SH-SY5Y (cell line): ENCODE data around the gene MRI1.

Experiments
- GATA2 ChIP-seq: IDR thresholded peaks from 2 replicates; pipeline ENCODE4 v1.6.1; 2011; ENCODE audit warnings: mild to moderate bottlenecking, low read depth, low read length
- GATA3 ChIP-seq: IDR thresholded peaks from 2 replicates; pipeline ENCODE4 v1.6.1; 2011; ENCODE audit warnings: low read depth, mild to moderate bottlenecking, low read length, moderate library complexity

DNA sequence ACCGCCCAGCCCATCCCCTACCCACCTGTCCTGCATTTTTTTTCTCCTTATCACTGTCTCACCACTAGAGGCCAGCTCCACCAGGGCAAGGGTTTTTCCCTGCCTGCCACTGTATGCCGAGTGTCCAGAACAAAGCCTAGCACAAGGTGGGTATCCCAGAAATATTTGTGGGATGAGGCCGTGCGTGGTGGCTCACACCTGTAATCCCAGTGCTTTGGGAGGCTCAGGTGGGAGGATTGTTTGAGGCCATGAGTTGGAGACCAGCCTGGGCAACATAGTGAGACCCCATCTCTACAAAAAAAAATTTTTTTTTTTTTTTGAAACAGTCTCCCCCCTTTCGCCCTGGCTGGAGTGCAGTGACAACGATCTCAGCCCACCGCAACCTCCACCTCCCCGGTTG, 2.9 kb upstream of the MRI1 start:
- TF ChIP-seq GATA2 (no peak), GATA3 (no peak)
